Keratinocyte (primary cell): ENCODE measurements around the gene MAP7. TPM values are rescaled to one million over a fixed set of nuclear protein-coding genes. Genes with fewer than 3 reads are reported as not detected.

Experiments
- DNase-seq: peaks from one replicate; pipeline ENCODE4 v3.0.0-alpha.2; 2011; ENCODE audit warnings: low read depth, missing footprints, low spot score
- FAIRE-seq: peaks from 2 replicates; lab custom pipeline; 2011; peaks lifted over from hg19 to GRCh38; lab: Jason Lieb, UNC
- H2AFZ ChIP-seq: 2 replicates; pipeline ENCODE4 v1.6.0; 2012; ENCODE audit warnings: low read length, control low read depth, inconsistent platforms; ENCODE audit not compliant: control insufficient read depth
- H3K27ac ChIP-seq: 2 replicates; pipeline ENCODE4 v1.5.1; 2011; ENCODE audit warnings: low read length; ENCODE audit not compliant: control insufficient read depth, insufficient read depth
- H3K27me3 ChIP-seq: 3 replicates; pipeline ENCODE4 v1.6.0; 2011; ENCODE audit warnings: low read length; ENCODE audit not compliant: control insufficient read depth, insufficient read depth; ENCODE audit errors: extremely low read depth
- H3K36me3 ChIP-seq, 2 experiments: 2 replicates in 1 of 2; 3 replicates in 1 of 2; pipeline ENCODE4 v1.5.1; 2011; ENCODE audit warnings: low read length in 2 of 2, mild to moderate bottlenecking in 1 of 2; ENCODE audit not compliant: control insufficient read depth in 2 of 2, insufficient read depth in 2 of 2; ENCODE audit errors: extremely low read depth in 1 of 2
- H3K4me1 ChIP-seq: 3 replicates; pipeline ENCODE4 v1.5.1; 2011; ENCODE audit warnings: low read length; ENCODE audit not compliant: control insufficient read depth, insufficient read depth; ENCODE audit errors: extremely low read depth
- H3K4me2 ChIP-seq: 3 replicates; pipeline ENCODE4 v1.6.0; 2011; ENCODE audit warnings: low read depth, low read length; ENCODE audit not compliant: control insufficient read depth, insufficient read depth; ENCODE audit errors: extremely low read depth
- H3K4me3 ChIP-seq, 3 experiments: fragments of 200-600 bp in 1 of 3; sonication (generic) in 1 of 3; 2 replicates in 2 of 3; 3 replicates in 1 of 3; pipeline ENCODE4 v1.5.1; 2011 to 2016; ENCODE audit warnings: low read length in 3 of 3, mild to moderate bottlenecking in 3 of 3, control low read depth in 2 of 3, inconsistent platforms in 1 of 3, low read depth in 1 of 3, mixed read lengths in 1 of 3, mixed run types in 1 of 3, moderate library complexity in 1 of 3; ENCODE audit not compliant: control insufficient read depth in 2 of 3, insufficient read depth in 2 of 3; ENCODE audit errors: extremely low read depth in 1 of 3
- H3K79me2 ChIP-seq: 2 replicates; pipeline ENCODE4 v1.6.0; 2012; ENCODE audit warnings: low read length; ENCODE audit not compliant: control insufficient read depth, insufficient read depth
- H3K9ac ChIP-seq: 3 replicates; pipeline ENCODE4 v1.6.0; 2011; ENCODE audit warnings: low read length; ENCODE audit not compliant: control insufficient read depth, insufficient read depth; ENCODE audit errors: extremely low read depth
- H3K9me1 ChIP-seq: 3 replicates; pipeline ENCODE4 v1.6.0; 2011; ENCODE audit warnings: low read length; ENCODE audit not compliant: control insufficient read depth, insufficient read depth; ENCODE audit errors: extremely low read depth
- H3K9me3 ChIP-seq: 2 replicates; pipeline ENCODE4 v1.5.1; 2012; ENCODE audit warnings: low read depth, low read length; ENCODE audit not compliant: control insufficient read depth
- H4K20me1 ChIP-seq: 3 replicates; pipeline ENCODE4 v1.6.0; 2011; ENCODE audit warnings: low read length; ENCODE audit not compliant: control insufficient read depth, insufficient read depth; ENCODE audit errors: extremely low read depth
- CTCF ChIP-seq, 3 experiments: IDR thresholded peaks in 1 of 3; conservative IDR thresholded peaks in 1 of 3; optimal IDR thresholded peaks in 1 of 3; 2 replicates in 2 of 3; 3 replicates in 1 of 3; pipeline versions ENCODE3 to v1.5.1; 2011; ENCODE audit warnings: low read length in 3 of 3, mild to moderate bottlenecking in 3 of 3, moderate library complexity in 2 of 3, control low read depth in 1 of 3, inconsistent platforms in 1 of 3; ENCODE audit not compliant: insufficient read depth in 2 of 3; ENCODE audit errors: extremely low read depth in 1 of 3
- EZH2 ChIP-seq: IDR thresholded peaks from one replicate; pipeline ENCODE4 v1.6.1; 2012; ENCODE audit warnings: inconsistent platforms, mild to moderate bottlenecking, low read length, moderate library complexity
- dilution Hi-C: fragments of 300-500 bp; cut with MboI; formaldehyde crosslinking; loops from one replicate; pipeline ENCODE4 v1.7.0; 2020; ENCODE audit warnings: low sequenced_read_pairs; ENCODE audit not compliant: extremely low pct_ligation_motif_present
- polyA plus RNA-seq, 5 experiments: library from polyadenylated mRNA; depleted of rRNA in 3 of 5; stranded (reverse) in 3 of 5; stranded (forward) in 1 of 5; unstranded in 1 of 5; fragments of >200 nt; gene quantifications; 1 replicate in 1 of 5; 2 replicates in 3 of 5; 3 replicates in 1 of 5; pipeline versions ENCODE4 v1.2.1 to v1.2.3, GENCODE V29; 2011 to 2012; ENCODE audit warnings: missing spikeins in 2 of 5, low read depth in 1 of 5, low replicate concordance in 1 of 5

MAP7 gene
- polyA plus RNA-seq, 1 donor (not counting 4 experiments of a cell fraction or from before 2014, with no cell fraction given), result 11.8 TPM

- FAIRE-seq, result no peak
- H3K4me3 ChIP-seq, result no peak overlapping the region
- no peaks in the 10 kb centered on the region for H3K9me3 ChIP-seq
- no peaks in the 10 kb centered on the region for H3K9me1 ChIP-seq
- no peak overlapping the region for H3K9ac ChIP-seq
- no peak overlapping the region for H2AFZ ChIP-seq
- peaks cover 8% of the 10 kb centered on the region for H3K4me1 ChIP-seq
- peaks cover 0 to 10% of the 10 kb centered on the region in 2 experiments for H3K36me3 ChIP-seq
- H3K27ac ChIP-seq, result no peak overlapping the region
- no peaks in the 10 kb centered on the region for H3K27me3 ChIP-seq
- no peaks in the 10 kb centered on the region for H4K20me1 ChIP-seq
- TF ChIP-seq CTCF (optimal IDR thresholded peaks at IDR 0.05 in 1 of 3, IDR thresholded peaks at IDR 0.05 in 1 of 3, conservative IDR thresholded peaks at IDR 0.05 in 1 of 3; ENCODE audit: extremely low read depth in 1 of 3, insufficient read depth in 2 of 3, low read length in 3 of 3) (no peak), EZH2 (no peak)
- dilution Hi-C loops, result no loop called here
- H3K4me2 ChIP-seq, result no peak overlapping the region
- DNase-seq, result no peak
- no peaks in the 10 kb centered on the region for H3K79me2 ChIP-seq
Measured at GRCh38 chr6:136343700-136344099, 206.5 kb downstream of the MAP7 start.

DNA sequence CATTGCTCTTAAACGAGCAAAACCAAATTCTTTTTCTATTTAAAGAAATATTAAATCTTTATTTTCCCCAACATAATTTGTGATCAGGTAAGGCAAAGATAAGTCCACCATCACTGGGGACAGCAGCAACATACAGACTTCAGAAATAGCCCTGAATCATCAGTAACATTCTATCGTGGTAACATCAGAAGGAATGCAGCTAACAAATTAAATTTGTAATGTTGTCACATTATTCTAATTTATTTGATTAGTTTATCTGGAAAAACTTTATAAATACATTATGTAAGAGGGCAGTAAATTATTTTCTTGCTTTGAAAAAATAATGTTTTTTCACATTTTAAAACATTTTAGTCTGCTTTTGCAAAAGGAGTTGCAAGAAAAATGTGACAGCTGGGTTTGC, 206.9 kb downstream of the MAP7 start:
- TF ChIP-seq EZH2 (no peak), CTCF (optimal IDR thresholded peaks at IDR 0.05 in 1 of 3, IDR thresholded peaks at IDR 0.05 in 1 of 3, conservative IDR thresholded peaks at IDR 0.05 in 1 of 3; ENCODE audit: extremely low read depth in 1 of 3, insufficient read depth in 2 of 3, low read length in 3 of 3) (no peak)
- Histone ChIP-seq H3K9me3 (no peaks in the 10 kb centered on the region), H3K4me3 (no peak overlapping the region), H3K27ac (no peak overlapping the region), H3K9me1 (no peaks in the 10 kb centered on the region), H3K79me2 (no peaks in the 10 kb centered on the region), H3K27me3 (no peaks in the 10 kb centered on the region), H3K36me3 (peaks cover 0 to 10% of the 10 kb centered on the region in 2 experiments), H2AFZ (no peak overlapping the region), H3K4me2 (no peak overlapping the region), H3K4me1 (peaks cover 8% of the 10 kb centered on the region), H3K9ac (no peak overlapping the region), H4K20me1 (no peaks in the 10 kb centered on the region)
- DNase-seq (no peak), FAIRE-seq (no peak)
- dilution Hi-C loops, result no loop called here
